K562 (cell line): ENCODE measurements around the gene AP3S2. TPM values are rescaled to one million over a fixed set of nuclear protein-coding genes. Genes with fewer than 3 reads are reported as not detected.

Experiments
- ARNT ChIP-seq, 2 experiments: fragments of 450-650 bp; IDR thresholded peaks; 2 replicates each; pipeline ENCODE4 v1.6.1; 2016; ENCODE audit warnings: mild to moderate bottlenecking in 1 of 2
- CEBPG ChIP-seq, 3 experiments: fragments of 200-800 bp in 1 of 3; sonication (Bioruptor generic) in 1 of 3; sonication (generic) in 1 of 3; formaldehyde crosslinking in 1 of 3; IDR thresholded peaks in 2 of 3; conservative IDR thresholded peaks in 1 of 3; 2 replicates each; pipeline versions ENCODE4 v1.6.1 to v1.8.0; 2016 to 2022; ENCODE audit warnings: missing compliant biosample characterization in 2 of 3, missing genetic modification characterization in 2 of 3, mild to moderate bottlenecking in 1 of 3, missing genetic modification reagents in 1 of 3
- KLF10 ChIP-seq: fragments of 250-450 bp; sonication (Bioruptor Pico); IDR thresholded peaks from 2 replicates; pipeline ENCODE4 v1.6.1; 2021; ENCODE audit warnings: matching md5 sums
- MYBL2 ChIP-seq, 2 experiments: fragments of 450-650 bp in 1 of 2; sonication (generic) in 1 of 2; formaldehyde crosslinking in 1 of 2; IDR thresholded peaks; 2 replicates each; pipeline versions ENCODE4 v1.6.1 to v1.8.1; 2017 to 2022; ENCODE audit warnings: borderline replicate concordance in 1 of 2, inconsistent platforms in 1 of 2, low read depth in 1 of 2, mild to moderate bottlenecking in 1 of 2, missing genetic modification reagents in 1 of 2, moderate library complexity in 1 of 2
- NFRKB ChIP-seq: fragments of 450-650 bp; IDR thresholded peaks from 2 replicates; pipeline ENCODE4 v1.6.1; 2016; ENCODE audit warnings: low read depth
- POLR2AphosphoS5 ChIP-seq: IDR thresholded peaks from 2 replicates; pipeline ENCODE4 v1.6.1; 2011; ENCODE audit warnings: mild to moderate bottlenecking, low read depth, low read length, moderate library complexity; ENCODE audit not compliant: control insufficient read depth, insufficient read depth
- PRPF4 ChIP-seq: fragments of 200-400 bp; formaldehyde crosslinking; IDR thresholded peaks from one replicate; pipeline ENCODE4 v1.6.1; 2017; ENCODE audit warnings: low read length, low read depth, mild to moderate bottlenecking; ENCODE audit not compliant: insufficient read depth, poor library complexity, severe bottlenecking
- PURB ChIP-seq: sonication (generic); formaldehyde crosslinking; IDR thresholded peaks from 2 replicates; pipeline ENCODE4 v1.9.0; 2021; ENCODE audit warnings: low read depth, mild to moderate bottlenecking, missing genetic modification reagents
- RBM15 ChIP-seq: fragments of 200-400 bp; formaldehyde crosslinking; IDR thresholded peaks from 2 replicates; pipeline ENCODE4 v1.6.1; 2018; ENCODE audit warnings: mild to moderate bottlenecking, low read length, moderate library complexity; ENCODE audit not compliant: insufficient read depth
- SIN3B ChIP-seq: fragments of 450-650 bp; IDR thresholded peaks from 2 replicates; pipeline ENCODE4 v1.6.1; 2017; ENCODE audit warnings: low read depth, mild to moderate bottlenecking, moderate library complexity
- SIX5 ChIP-seq, 2 experiments: IDR thresholded peaks; 2 replicates each; pipeline ENCODE4 v1.6.1; 2011; ENCODE audit warnings: low read length in 2 of 2, borderline replicate concordance in 1 of 2, low read depth in 1 of 2, mild to moderate bottlenecking in 1 of 2, moderate library complexity in 1 of 2; ENCODE audit not compliant: insufficient read depth in 1 of 2
- SMAD4 ChIP-seq: fragments of 250-450 bp; sonication (Bioruptor Pico); conservative IDR thresholded peaks from 2 replicates; pipeline ENCODE4 v1.8.0; 2021; ENCODE audit warnings: inconsistent platforms, mild to moderate bottlenecking, moderate library complexity
- STAG1 ChIP-seq: sonication (generic); formaldehyde crosslinking; IDR thresholded peaks from 2 replicates; pipeline ENCODE4 v1.5.0; 2020; ENCODE audit warnings: missing genetic modification reagents, borderline replicate concordance
- STAT5A ChIP-seq: IDR thresholded peaks from 2 replicates; pipeline ENCODE4 v1.6.1; 2012; ENCODE audit warnings: low read length, inconsistent platforms, borderline replicate concordance
- XRCC5 ChIP-seq: fragments of 200-400 bp; formaldehyde crosslinking; IDR thresholded peaks from 2 replicates; pipeline ENCODE4 v1.6.1; 2017; ENCODE audit warnings: low read depth, mild to moderate bottlenecking, low read length
- ZFPM2 ChIP-seq: fragments of 250-450 bp; sonication (Bioruptor Pico); IDR thresholded peaks from 2 replicates; pipeline ENCODE4 v1.5.1; 2022; ENCODE audit warnings: mild to moderate bottlenecking
- ZNF24 ChIP-seq: fragments of 450-650 bp; IDR thresholded peaks from 2 replicates; pipeline ENCODE4 v1.6.1; 2016
- ZNF589 ChIP-seq: fragments of 200-800 bp; sonication (Bioruptor generic); IDR thresholded peaks from 2 replicates; pipeline ENCODE4 v1.6.1; 2016; ENCODE audit warnings: low read depth, missing genetic modification characterization, missing compliant biosample characterization
- polyA plus RNA-seq, 8 experiments: library from polyadenylated mRNA; depleted of rRNA in 4 of 8; stranded (reverse) in 5 of 8; unstranded in 3 of 8; fragments of >200 nt; fragmentation: Nextera tagmentation in 2 of 8; fragmentation: Illumina TruSeq in 1 of 8; extraction: Ambion mirVana in 2 of 8; extraction: Trizol in 1 of 8; gene quantifications; 2 replicates each; pipeline versions ENCODE4 v1.2.1 to v1.2.3, GENCODE V29; 2011 to 2014; ENCODE audit warnings: inconsistent platforms in 1 of 8, missing spikeins in 1 of 8
- total RNA-seq, 7 experiments: library from RNA; depleted of rRNA in 6 of 7; stranded (reverse); fragments of >200 nt in 6 of 7; fragmentation: Illumina TruSeq in 2 of 7; extraction: Trizol in 2 of 7; gene quantifications; 2 replicates each; pipeline versions ENCODE4 v1.2.1 to v1.2.3, GENCODE V29; 2011 to 2021; ENCODE audit warnings: low replicate concordance in 1 of 7
- TF ChIP-seq, protein P1 (sequence below): sonication (generic); IDR thresholded peaks from 2 replicates; pipeline ENCODE4 v1.6.1; 2016
- TF ChIP-seq, protein P2 (sequence below): fragments of 450-650 bp; formaldehyde crosslinking; IDR thresholded peaks from 2 replicates; pipeline ENCODE4 v1.4.0; 2020; ENCODE audit warnings: mild to moderate bottlenecking, moderate library complexity
- TF ChIP-seq, protein P3 (sequence below): fragments of 250-450 bp; sonication (Bioruptor Pico); IDR thresholded peaks from 2 replicates; pipeline ENCODE4 v1.8.0; 2021; ENCODE audit warnings: borderline replicate concordance, mild to moderate bottlenecking, moderate library complexity; ENCODE audit not compliant: poor library complexity, severe bottlenecking
- TF ChIP-seq, protein P4 (sequence below): sonication (generic); formaldehyde crosslinking; IDR thresholded peaks from 2 replicates; pipeline ENCODE4 v1.9.0; 2022; ENCODE audit warnings: mild to moderate bottlenecking, missing genetic modification reagents
- TF ChIP-seq, protein P5 (sequence below): fragments of 250-450 bp; sonication (Bioruptor Pico); IDR thresholded peaks from 2 replicates; pipeline ENCODE4 v1.5.0; 2021

Gene AP3S2
- total and polyA plus RNA-seq, 9 of the 15 experiments (the other 6 are each of a cell fraction or from before 2014, with no cell fraction given), result 16.4 to 54.1 (median 37.4) TPM

DNA sequence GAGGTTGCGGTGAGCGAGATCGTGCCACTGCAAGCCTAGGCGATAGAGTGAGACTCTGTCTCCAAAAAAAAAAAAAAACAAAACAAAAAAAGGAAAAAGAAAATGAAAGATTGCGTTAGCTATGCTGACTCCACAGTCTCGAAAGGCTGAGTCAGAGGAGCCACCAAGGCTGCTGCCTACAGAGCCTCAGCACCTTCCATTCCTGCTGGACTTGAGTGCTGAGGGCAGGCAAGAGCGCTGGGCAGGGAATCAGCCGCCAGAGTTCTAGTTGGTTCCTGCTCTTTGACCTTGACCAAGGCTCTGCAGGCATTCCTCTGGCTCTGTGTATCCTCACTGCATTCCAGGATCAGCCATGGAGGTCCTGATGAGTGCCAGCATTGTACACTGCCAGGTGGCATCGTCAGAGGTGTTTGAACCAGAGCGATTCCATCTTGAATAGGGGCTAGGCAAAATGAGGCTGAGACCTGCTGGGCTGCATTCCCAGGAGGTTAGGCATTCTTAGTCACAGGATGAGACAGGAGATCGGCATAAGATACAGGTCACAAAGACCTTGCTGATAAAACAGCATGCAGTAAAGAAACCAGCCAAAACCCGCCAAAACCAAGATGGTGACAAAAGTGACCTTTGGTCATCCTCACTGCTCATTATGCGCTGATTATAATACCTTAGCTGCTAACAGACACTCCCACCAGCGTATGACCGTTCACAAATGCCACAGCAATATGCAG lies 111.7 kb downstream of the AP3S2 start (continued):
- TF ChIP-seq PURB (CRISPR knock-in tag) (no peak), KLF10 (CRISPR knock-in tag) (peak; percentile 93), NFRKB (peak; percentile 29; the same call in 1 of the 2 replicates), SMAD4 (CRISPR knock-in tag) (peak; percentile 98), ZFPM2 (peak; percentile 90), PRPF4 (no peak), RBM15 (no peak), POLR2AphosphoS5 (no peak), MYBL2 (IDR thresholded peaks at IDR 0.05; ENCODE audit: low read depth) (no peak), MYBL2 (CRISPR knock-in tag; IDR thresholded peaks at IDR 0.05; ENCODE audit: borderline replicate concordance) (no peak), ZNF589 (CRISPR knock-in tag) (peak; percentile 99), XRCC5 (no peak), SIN3B (no peak), STAT5A (no peak), STAG1 (CRISPR knock-in tag) (no peak), CEBPG (CRISPR knock-in tag; IDR thresholded peaks at IDR 0.05) (no peak), CEBPG (tag; conservative IDR thresholded peaks at IDR 0.05 in 1 of 2, IDR thresholded peaks at IDR 0.05 in 1 of 2) (no peak), ZNF24 (no peak), SIX5 (IDR thresholded peaks at IDR 0.05; ENCODE audit: borderline replicate concordance in 1 of 2, insufficient read depth in 1 of 2, low read depth in 1 of 2, low read length in 2 of 2) (no peak), ARNT (IDR thresholded peaks at IDR 0.05) (no peak)
- TF ChIP-seq, protein P1, sequence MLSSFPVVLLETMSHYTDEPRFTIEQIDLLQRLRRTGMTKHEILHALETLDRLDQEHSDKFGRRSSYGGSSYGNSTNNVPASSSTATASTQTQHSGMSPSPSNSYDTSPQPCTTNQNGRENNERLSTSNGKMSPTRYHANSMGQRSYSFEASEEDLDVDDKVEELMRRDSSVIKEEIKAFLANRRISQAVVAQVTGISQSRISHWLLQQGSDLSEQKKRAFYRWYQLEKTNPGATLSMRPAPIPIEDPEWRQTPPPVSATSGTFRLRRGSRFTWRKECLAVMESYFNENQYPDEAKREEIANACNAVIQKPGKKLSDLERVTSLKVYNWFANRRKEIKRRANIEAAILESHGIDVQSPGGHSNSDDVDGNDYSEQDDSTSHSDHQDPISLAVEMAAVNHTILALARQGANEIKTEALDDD, result peak; percentile 67; the same call in 1 of the 2 replicates
- TF ChIP-seq, protein P2, sequence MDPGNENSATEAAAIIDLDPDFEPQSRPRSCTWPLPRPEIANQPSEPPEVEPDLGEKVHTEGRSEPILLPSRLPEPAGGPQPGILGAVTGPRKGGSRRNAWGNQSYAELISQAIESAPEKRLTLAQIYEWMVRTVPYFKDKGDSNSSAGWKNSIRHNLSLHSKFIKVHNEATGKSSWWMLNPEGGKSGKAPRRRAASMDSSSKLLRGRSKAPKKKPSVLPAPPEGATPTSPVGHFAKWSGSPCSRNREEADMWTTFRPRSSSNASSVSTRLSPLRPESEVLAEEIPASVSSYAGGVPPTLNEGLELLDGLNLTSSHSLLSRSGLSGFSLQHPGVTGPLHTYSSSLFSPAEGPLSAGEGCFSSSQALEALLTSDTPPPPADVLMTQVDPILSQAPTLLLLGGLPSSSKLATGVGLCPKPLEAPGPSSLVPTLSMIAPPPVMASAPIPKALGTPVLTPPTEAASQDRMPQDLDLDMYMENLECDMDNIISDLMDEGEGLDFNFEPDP (CRISPR knock-in tag), result peak; percentile 98
- TF ChIP-seq, protein P3, sequence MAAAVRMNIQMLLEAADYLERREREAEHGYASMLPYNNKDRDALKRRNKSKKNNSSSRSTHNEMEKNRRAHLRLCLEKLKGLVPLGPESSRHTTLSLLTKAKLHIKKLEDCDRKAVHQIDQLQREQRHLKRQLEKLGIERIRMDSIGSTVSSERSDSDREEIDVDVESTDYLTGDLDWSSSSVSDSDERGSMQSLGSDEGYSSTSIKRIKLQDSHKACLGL (CRISPR knock-in tag), result no peak
- TF ChIP-seq, protein P4, sequence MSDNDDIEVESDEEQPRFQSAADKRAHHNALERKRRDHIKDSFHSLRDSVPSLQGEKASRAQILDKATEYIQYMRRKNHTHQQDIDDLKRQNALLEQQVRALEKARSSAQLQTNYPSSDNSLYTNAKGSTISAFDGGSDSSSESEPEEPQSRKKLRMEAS (CRISPR knock-in tag), result no peak
- TF ChIP-seq, protein P5, sequence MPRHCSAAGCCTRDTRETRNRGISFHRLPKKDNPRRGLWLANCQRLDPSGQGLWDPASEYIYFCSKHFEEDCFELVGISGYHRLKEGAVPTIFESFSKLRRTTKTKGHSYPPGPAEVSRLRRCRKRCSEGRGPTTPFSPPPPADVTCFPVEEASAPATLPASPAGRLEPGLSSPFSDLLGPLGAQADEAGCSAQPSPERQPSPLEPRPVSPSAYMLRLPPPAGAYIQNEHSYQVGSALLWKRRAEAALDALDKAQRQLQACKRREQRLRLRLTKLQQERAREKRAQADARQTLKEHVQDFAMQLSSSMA (CRISPR knock-in tag), result peak; percentile 65; the same call in 1 of the 2 replicates
